GM19468 (cell line): ENCODE data around the gene TBCD.

ENCODE experiments used
- ATAC-seq: cut with Tn5 transposase; IDR thresholded peaks from one replicate; pipeline ENCODE4 v1.9.1; 2021; ENCODE audit warnings: mild to moderate bottlenecking, moderate library complexity, moderate number of reproducible peaks; ENCODE audit not compliant: unreplicated experiment; ENCODE audit errors: extremely low read depth

TBCD gene

GRCh38 chr17:82843904-82844680 lies 92.2 kb downstream of the TBCD start:
- ATAC-seq = no peak

DNA sequence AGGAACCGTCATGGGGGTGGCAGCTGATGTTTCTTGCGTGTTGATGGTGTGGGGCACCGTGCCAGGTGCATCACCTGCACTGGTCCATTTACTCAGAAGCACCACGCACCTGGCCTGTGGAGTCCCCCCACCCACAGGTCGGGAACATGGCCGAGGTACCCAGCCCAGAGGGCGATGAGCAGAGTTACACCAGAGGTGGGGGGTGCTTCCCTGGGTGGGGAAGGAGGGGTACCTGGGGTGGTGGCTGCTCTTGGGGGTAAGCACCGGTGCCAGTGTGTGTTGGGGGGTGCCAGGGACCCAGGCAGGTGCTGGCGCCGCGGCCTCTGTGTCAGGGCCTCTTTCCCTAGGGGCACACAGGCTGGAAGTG lies 92.9 kb downstream of the TBCD start:
- ATAC-seq = no peak

DNA sequence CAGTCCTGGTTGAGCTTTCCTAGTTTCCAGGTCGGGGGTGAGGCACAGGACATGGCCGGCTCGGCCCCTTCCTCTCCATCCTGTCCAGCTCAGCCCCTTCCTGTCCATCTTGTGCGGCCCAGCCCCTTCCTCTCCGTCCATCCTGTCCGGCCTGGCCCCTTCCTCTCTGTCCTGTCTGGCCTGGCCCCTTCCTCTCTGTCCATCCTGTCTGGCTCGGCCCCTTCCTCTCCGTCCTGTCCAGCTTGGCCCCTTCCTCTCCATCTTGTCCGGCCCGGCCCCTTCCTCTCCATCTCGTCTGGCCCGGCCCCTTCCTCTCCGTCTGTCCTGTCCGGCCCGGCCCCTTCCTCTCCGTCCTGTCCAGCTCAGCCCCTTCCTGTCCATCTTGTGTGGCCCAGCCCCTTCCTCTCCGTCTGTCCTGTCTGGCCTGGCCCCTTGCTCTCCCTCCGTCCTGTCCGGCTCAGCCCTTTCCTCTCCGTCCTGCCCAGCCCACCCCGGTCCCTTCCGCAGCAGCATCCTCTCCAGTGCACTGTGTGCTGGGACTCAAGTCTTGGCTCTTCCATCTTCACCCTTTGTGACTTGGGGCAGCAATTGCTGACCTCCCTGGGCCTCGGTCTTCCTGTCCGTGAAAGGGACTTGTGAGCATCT lies 93.4 kb downstream of the TBCD start:
- ATAC-seq = no peak

DNA sequence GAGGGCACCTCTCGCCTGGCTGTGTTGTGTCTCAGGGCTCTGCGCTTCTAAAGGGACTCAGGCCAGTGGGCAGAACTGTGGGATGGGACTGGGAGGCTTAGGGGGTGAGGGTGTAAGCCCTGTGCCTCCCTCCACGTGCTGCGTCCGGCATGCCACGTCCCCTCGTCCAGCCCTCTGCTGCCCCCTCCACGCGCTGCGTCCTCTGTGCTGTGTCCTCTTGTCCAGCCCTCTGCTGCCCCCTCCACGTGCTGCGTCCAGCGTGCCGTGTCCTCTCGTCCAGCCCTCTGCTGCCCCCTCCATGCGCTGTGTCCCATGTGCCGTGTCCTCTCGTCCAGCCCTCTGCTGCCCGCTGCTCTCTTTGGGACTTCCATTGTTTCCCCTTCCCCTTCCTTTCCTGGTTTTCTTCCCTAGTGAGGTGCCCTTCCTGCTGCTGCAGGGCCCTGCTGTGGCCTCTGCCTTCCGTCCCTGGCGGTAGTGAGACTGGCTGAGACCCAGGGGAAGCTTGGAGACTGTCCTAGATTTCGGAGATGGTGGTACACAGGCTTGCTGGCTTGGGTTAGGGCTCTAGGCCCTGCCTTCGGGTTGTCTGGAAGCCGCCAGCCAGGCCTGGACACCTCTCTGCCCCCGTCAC lies 94.3 kb downstream of the TBCD start:
- ATAC-seq = no peak

DNA sequence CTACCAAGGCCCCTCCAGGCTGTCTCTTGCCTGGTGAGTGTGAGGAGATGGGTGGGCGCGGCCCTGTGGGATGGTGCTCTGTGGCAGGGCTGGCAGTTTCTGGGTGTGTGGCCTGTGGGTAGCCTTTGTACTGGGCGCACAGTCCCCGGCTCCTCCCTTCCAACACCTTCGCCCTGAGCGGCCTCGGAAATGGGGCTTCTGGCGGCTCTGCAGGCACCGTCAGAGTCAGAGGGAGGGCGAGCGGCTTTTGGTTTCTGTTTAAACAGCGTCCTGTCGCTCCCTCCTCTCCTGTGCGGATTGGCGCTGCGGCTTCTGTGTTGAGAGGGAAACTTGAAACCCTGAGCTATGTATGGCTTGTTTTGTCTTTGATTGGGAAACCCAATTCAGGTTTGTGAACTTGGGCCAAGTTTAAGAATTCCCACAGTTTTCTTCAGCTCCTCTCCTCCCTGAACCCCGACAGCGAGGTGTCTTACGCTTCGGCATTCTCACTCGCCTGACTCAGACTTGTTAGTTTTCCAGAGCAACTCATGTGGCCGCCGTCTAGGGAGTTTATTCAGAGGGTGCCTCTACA lies 96.2 kb downstream of the TBCD start:
- ATAC-seq = no peak

DNA sequence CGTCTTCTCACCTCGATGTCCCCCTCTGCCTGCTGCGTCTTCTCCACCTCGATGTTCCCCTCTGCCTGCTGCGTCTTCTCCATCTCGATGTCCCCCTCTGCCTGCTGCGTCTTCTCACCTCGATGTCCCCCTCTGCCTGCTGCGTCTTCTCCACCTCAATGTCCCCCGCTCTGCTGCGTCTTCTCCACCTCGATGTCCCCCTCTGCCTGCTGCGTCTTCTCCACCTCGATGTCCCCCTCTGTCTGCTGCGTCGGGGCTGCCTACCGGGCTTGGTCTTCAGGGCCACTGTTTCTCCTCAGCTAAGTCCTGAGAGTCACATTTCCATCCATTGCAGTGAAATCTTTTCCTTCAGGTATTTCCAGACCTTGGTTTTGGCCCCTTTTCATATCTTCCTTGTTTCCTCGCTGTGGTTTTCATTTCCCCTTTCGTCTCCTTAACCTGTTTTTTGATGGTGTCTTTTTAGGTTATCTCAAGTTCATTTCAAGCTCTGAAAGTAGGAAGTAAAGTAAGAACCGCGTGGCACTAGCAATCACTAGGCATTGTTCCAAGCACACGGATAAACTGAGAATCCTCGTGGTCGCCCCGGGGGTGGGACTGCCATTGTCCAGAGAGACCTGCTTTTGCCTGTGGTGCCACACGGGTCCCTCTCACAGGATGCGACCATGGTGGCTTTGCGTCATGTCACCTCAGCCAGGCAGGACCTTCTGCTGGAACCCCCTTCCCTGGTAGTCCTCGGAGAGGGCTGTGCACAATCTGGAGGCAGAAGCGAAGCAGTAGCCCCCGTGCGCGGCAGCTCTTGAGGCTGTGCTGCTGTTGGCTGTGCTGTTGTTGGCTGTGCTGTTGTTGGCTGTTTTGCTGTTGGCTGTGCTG lies 97.4 kb downstream of the TBCD start:
- ATAC-seq = no peak

- ATAC-seq = no peak
Observed at GRCh38 chr17:82851381-82851780, 99.5 kb downstream of the TBCD start.

DNA sequence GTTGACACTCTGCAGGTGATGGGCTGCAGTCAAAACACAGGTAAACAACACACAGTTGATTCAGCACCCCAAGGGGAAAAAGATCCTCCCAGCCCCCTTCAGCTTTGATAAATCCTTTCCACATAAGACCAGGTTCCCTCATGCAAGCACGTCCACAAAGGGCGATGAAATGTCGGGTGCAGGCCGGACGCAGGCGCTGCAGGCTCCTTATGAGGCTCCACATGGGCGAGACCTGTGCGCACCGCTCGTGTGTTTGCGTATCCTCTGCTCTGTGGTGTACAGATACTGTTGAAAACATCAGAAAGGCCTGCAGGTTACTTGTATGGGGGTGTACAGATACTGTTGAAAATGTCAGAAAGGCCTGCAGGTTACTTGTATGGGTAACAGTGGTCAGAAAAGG lies 102.4 kb downstream of the TBCD start:
- ATAC-seq = no peak

DNA sequence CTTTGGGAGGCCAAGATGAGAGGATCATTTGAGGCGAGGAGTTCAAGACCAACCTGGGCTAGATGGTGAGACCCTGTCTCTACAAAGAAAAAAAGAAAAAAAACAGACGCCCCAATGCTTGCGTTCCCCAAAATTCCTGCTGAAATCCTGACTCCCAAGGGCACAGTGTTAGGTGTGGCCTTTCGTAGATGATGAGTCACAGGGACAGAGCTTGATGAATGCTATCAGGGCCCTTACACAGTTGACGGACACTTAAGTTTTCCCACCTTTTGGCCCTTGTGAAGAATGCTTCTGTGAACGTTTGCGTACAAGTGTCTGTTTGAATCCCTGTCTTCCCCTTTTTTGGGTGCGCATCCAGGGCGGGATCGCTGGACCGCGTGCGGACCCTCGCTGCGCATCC lies 104.5 kb downstream of the TBCD start:
- no peak for ATAC-seq

- no peak for ATAC-seq
Observed at GRCh38 chr17:82858376-82859126, 106.7 kb downstream of the TBCD start.

GRCh38 chr17:82859431-82860403 lies 107.9 kb downstream of the TBCD start:
- no peak for ATAC-seq

DNA sequence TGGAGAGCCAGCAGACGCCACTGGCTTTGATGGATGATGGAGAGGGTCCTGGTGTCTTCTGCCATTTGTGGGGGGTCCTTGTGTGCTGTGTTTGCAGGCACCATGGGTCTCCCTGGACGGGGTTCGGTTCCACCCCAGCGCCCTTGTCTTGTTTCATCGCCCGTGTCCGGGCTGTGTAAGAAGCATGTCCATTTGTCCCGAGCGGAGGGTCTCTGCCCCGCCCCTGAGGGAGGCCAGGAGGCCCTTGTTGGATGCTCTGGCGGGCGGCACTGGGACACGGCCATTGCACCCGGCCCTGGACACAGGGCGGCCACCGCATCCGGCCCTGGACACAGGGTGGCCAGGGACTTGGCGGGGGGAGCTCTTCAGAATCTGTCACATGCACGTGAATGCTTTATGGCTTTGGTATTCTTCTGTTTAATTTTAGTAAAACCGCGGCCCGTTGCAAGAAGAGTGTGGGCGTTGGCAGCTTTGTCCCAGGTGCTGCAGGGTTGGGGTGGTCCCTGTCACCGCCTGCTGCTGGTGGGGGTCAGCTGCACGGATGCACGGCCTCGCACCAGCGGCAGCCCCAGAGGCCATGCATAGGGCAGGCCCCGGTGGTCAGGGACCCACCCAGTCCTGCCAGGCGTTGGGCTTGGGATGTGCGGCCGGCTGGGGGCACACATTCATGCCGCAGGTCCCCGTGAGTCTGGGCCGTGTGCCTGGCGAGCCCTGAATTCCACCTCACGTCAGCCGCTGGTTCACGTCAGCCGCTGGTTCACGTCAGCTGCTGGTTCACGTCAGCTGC lies 108.9 kb downstream of the TBCD start:
- no peak for ATAC-seq

GRCh38 chr17:82861393-82861775 lies 109.5 kb downstream of the TBCD start:
- ATAC-seq = no peak

DNA sequence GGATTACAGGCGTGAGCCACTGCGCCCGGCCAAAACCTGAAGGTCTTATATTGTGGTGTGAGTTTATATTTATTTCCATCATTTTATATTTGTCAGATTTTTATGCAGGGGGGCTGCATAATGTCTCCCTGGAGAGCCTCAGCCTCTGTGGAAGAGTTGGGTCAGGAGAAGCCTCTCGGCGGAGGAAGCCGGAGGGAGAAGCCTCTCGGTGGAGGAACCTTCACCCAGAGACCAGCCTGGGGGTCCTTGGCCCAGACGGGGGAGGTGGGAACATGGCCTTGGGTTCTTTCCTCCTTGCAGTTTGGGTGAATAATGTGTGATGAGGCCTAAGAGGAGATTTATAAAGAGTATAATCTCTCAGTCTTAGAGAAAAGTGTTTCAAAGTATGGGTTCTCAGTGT lies 110.3 kb downstream of the TBCD start:
- ATAC-seq = no peak

DNA sequence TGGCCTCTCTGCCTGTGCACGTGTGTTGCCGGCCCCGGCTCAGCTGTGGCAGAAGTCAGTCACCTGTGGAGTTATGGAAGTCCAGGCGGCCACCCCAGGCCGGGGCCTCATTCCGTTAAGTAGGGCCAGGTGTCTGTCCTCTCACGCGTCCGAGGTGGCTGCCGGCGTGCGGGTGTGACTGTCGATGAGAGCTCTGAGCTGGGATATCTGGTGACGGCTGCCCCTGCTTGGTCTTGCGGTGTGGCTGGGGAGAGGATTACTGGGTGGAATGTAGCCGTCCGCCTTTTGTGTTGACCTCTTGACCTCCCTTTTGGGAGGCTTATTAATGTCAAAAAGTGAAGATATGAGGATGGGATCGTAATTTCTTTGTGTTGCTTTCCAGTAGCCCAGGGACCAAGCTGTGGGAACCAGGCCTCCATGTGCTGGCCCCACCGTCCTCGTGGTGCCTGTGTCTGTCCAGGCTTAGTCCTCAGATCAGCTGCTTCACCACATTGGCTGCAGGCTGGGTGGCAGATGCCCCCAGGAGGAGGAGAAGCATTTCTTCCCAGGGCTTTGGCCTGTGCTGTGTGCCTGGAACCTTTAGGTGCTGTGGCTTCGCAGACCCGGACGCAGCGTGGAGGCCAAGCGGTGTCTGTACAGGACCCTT lies 111.0 kb downstream of the TBCD start:
- no peak for ATAC-seq

- ATAC-seq = no peak
Observed at GRCh38 chr17:82863383-82863940, 111.6 kb downstream of the TBCD start.
